ENCODE data around the gene PMFBP1.

PMFBP1 gene

GRCh38 chr16:72198021-72198711 is 26.2 kb upstream of the PMFBP1 start:
- H3K36me3 ChIP-seq, result no peaks in the 10 kb centered on the region
- DNase-seq, result peak in 1 of 2 donors; percentile 75
- H3K9me3 ChIP-seq, result no peaks in the 10 kb centered on the region
- H3K4me3 ChIP-seq, result no peak overlapping the region
- no peak for TF ChIP-seq CTCF (IDR thresholded peaks at IDR 0.05)
- intact Hi-C loops (cut with DNase I; ENCODE audit: low total_unique reads), result no loop called here
- H3K27ac ChIP-seq, result no peak overlapping the region
- peaks cover 0 to 12% (median 3%) of the 10 kb centered on the region in 4 donors for H3K4me1 ChIP-seq
- H3K27me3 ChIP-seq, result peaks cover 0 to 3% of the 10 kb centered on the region in 2 donors

GRCh38 chr16:72197545-72197944 is 25.6 kb upstream of the PMFBP1 start:
- H3K27ac ChIP-seq, result no peak overlapping the region
- no peaks in the 10 kb centered on the region for H3K9me3 ChIP-seq
- H3K36me3 ChIP-seq, result no peaks in the 10 kb centered on the region
- no peak for TF ChIP-seq CTCF (IDR thresholded peaks at IDR 0.05)
- peaks cover 0 to 12% (median 3%) of the 10 kb centered on the region in 4 donors for H3K4me1 ChIP-seq
- DNase-seq, result no peak
- no peak overlapping the region for H3K4me3 ChIP-seq
- intact Hi-C loops (cut with DNase I; ENCODE audit: low total_unique reads), result no loop called here
- peaks cover 0 to under 1% of the 10 kb centered on the region in 2 donors for H3K27me3 ChIP-seq

- Histone ChIP-seq H3K36me3 (no peaks in the 10 kb centered on the region), H3K27ac (no peak overlapping the region), H3K9me3 (no peaks in the 10 kb centered on the region), H3K4me3 (no peak overlapping the region), H3K4me1 (peaks cover 0 to 28% (median 3%) of the 10 kb centered on the region in 4 donors), H3K27me3 (no peaks in the 10 kb centered on the region)
- DNase-seq, result no peak
- intact Hi-C loops (cut with DNase I; ENCODE audit: low total_unique reads), result no loop called here
- no peak for TF ChIP-seq CTCF (IDR thresholded peaks at IDR 0.05)
Observed at GRCh38 chr16:72195609-72196008, 23.7 kb upstream of the PMFBP1 start.

- intact Hi-C loops (cut with DNase I; ENCODE audit: low total_unique reads), result no loop called here
- no peaks in the 10 kb centered on the region for H3K36me3 ChIP-seq
- H3K9me3 ChIP-seq, result no peaks in the 10 kb centered on the region
- peaks cover 0 to 29% (median 1%) of the 10 kb centered on the region in 4 donors for H3K4me1 ChIP-seq
- no peak for DNase-seq
- no peak overlapping the region for H3K27ac ChIP-seq
- H3K27me3 ChIP-seq, result no peaks in the 10 kb centered on the region
- H3K4me3 ChIP-seq, result no peak overlapping the region
- no peak for TF ChIP-seq CTCF (IDR thresholded peaks at IDR 0.05)
Observed at GRCh38 chr16:72191551-72191950, 19.6 kb upstream of the PMFBP1 start.

GRCh38 chr16:72189865-72190371 is 18.0 kb upstream of the PMFBP1 start:
- H3K27ac ChIP-seq, result peak overlapping the region; percentile 38 to 65
- no peak for TF ChIP-seq CTCF (IDR thresholded peaks at IDR 0.05)
- peaks cover 0 to 29% (median 1%) of the 10 kb centered on the region in 4 donors for H3K4me1 ChIP-seq
- H3K36me3 ChIP-seq, result no peaks in the 10 kb centered on the region
- no peaks in the 10 kb centered on the region for H3K9me3 ChIP-seq
- no peaks in the 10 kb centered on the region for H3K27me3 ChIP-seq
- DNase-seq, result peak in 1 of 2 donors; percentile 49
- intact Hi-C loops (cut with DNase I; ENCODE audit: low total_unique reads), result no loop called here
- H3K4me3 ChIP-seq, result no peak overlapping the region
